GM10248 (cell line): ENCODE data around the gene THUMPD2.

ENCODE experiments used
- CTCF ChIA-PET: fragments of 300-600 bp; sonication (Branson Sonifier 250); formaldehyde crosslinking; extraction: SDS; loops from one replicate; lab custom pipeline; 2021; ENCODE audit warnings: antibody characterized with exemption; lab: Yijun Ruan, JAX
- POLR2A ChIA-PET: fragments of 350-650 bp; sonication (Branson Sonifier 250); formaldehyde crosslinking; extraction: SDS; loops from one replicate; lab custom pipeline; 2020; ENCODE audit warnings: antibody characterized with exemption; lab: Yijun Ruan, JAX
- DNase-seq: peaks from one replicate; pipeline ENCODE4 v3.0.0; 2012; ENCODE audit errors: extremely low spot score
- TF ChIP-seq, protein P1 (sequence below): IDR thresholded peaks from 2 replicates; pipeline ENCODE4 v1.5.1; 2012; ENCODE audit warnings: mild to moderate bottlenecking, low read depth; ENCODE audit errors: extremely low read depth, missing control alignments, control extremely low read depth

THUMPD2 gene

DNA sequence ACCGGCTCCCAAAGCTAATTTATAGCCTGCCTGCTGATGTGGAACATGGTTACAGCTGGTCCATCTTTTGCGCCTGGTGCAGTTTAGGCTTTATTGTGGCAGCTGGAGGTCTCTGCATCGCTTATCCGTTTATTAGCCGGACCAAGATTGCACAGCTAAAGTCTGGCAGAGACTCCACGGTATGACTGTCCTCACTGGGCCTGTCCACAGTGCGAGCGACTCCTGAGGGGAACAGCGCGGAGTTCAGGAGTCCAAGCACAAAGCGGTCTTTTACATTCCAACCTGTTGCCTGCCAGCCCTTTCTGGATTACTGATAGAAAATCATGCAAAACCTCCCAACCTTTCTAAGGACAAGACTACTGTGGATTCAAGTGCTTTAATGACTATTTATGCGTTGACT, 62.0 kb downstream of the THUMPD2 start:
- POLR2A ChIA-PET, result no interaction called here
- DNase-seq, result no peak
- TF ChIP-seq, protein P1, sequence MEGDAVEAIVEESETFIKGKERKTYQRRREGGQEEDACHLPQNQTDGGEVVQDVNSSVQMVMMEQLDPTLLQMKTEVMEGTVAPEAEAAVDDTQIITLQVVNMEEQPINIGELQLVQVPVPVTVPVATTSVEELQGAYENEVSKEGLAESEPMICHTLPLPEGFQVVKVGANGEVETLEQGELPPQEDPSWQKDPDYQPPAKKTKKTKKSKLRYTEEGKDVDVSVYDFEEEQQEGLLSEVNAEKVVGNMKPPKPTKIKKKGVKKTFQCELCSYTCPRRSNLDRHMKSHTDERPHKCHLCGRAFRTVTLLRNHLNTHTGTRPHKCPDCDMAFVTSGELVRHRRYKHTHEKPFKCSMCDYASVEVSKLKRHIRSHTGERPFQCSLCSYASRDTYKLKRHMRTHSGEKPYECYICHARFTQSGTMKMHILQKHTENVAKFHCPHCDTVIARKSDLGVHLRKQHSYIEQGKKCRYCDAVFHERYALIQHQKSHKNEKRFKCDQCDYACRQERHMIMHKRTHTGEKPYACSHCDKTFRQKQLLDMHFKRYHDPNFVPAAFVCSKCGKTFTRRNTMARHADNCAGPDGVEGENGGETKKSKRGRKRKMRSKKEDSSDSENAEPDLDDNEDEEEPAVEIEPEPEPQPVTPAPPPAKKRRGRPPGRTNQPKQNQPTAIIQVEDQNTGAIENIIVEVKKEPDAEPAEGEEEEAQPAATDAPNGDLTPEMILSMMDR, result no peak
- CTCF ChIA-PET, result interaction anchor here (9.8 kb wide), 1 partner anchor 13 kb away, joined by 75 read pairs; no protein-coding TSS in a partner anchor

DNA sequence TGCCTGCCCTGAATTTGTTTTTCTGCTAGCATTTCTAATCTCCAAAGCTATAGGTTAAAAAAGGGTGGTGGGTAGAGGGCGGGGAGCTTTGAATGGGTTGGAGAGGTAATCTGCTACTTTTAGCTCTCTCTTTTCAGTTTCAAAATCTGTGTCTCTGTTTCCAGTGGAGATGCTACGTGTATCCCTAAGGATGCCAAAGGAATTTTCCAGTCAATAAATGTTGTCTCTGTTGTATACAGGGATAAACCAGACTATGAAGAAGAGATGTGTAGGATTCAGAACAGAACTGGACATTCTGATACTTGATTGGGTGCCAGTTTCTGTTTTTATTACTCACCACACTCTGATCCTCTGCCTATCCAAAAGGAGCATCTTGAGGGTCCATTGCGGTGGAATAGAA, 63.2 kb downstream of the THUMPD2 start:
- DNase-seq, result no peak
- ChIA-PET POLR2A (no interaction called here), CTCF (interaction anchor here (1.0 to 9.8 kb wide), 2 partner anchors 14 to 19 kb away, joined by 3 to 75 read pairs; no protein-coding TSS in a partner anchor)
- TF ChIP-seq, protein P1, result no peak

DNA sequence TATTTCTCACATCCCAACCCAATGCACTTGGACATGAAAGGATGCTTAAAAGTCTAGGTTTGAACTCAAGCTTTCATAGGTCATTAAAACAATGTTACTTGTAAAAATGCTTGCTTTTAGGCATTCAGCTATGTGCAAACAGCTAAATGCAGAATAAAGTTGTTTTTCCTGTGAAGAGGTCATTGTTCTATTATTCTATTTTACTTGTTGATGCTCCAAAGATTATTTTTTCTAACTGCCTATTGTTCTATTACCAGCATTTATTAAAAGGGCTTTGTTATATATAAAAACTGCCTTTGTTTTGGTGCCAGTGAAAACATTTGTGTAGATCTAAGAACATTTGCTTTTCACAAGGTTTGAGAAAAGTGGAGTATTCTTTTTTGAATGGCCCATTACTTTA, 64.0 kb downstream of the THUMPD2 start:
- ChIA-PET POLR2A (no interaction called here), CTCF (interaction anchor here (1.0 to 9.8 kb wide), 2 partner anchors 15 to 18 kb away, joined by 3 to 75 read pairs; no protein-coding TSS in a partner anchor)
- DNase-seq, result no peak
- TF ChIP-seq, protein P1, result no peak

DNA sequence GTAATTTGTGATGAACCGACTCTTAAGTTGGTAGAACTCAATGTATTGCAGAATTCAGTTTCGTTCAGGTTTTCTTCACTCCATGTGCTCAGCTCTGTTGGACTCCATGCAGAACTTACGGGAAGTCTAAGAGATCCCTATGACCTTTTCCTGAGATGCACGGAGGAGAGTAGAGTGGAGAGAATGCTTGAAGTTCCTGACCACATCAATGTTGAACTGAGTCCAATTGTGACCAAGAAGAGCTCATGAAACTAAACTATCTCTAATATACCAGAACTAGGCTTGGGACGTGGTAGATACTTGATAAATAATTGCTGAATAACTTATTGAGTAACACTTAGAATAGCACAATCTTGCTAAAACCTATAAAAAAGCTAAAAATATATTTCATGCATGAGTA, 66.1 kb downstream of the THUMPD2 start:
- ChIA-PET CTCF (interaction anchor here (1.5 to 9.8 kb wide), 2 partner anchors 10 to 17 kb away, joined by 4 to 75 read pairs; no protein-coding TSS in a partner anchor), POLR2A (no interaction called here)
- DNase-seq, result no peak
- TF ChIP-seq, protein P1, result no peak

DNA sequence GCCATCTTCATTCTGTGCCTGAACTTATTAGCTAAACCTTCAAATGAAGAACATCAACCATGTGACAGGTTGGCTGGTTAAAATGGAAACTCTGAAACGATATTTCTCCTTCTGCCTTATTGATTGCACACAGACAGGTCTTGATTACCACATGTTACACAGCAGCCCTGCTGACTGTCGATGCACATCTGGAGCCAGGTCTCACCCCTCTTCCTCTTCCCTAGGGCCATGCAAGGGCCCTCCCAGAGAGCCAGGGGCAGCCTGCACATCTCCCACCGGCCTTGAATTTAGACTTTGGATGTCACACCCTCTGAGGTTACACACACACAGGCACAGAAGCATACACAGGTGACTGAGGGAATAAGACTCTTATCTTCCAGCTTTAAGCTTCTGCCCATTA, 68.3 kb downstream of the THUMPD2 start:
- TF ChIP-seq, protein P1, result no peak
- POLR2A ChIA-PET, result no interaction called here
- DNase-seq, result no peak
- CTCF ChIA-PET, result interaction anchor here (1.2 kb wide), 1 partner anchor 18 kb away, joined by 3 read pairs; no protein-coding TSS in a partner anchor

DNA sequence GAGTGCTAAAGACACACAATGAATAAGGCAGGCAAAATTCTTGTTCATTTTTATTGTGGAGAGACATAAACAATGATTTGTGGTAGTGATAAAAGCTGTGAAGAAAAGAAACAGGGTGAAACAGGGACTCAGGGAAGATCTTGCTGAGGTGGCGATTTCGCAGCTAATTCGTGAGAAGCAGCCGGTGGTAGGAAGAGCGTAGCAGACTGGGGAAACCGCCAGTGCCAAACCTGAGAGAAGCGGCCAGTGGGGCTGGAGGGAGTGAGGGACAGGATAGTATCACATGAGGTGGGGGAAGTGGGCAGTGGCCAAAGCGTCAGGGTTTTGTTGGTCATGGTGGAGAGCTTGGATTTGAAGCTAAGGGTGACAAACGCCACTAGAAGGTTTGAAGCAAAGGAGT, 71.1 kb downstream of the THUMPD2 start:
- DNase-seq, result no peak
- TF ChIP-seq, protein P1, result no peak
- CTCF ChIA-PET, result interaction anchor here (3.8 kb wide), 1 partner anchor 11 kb away, joined by 14 read pairs; no protein-coding TSS in a partner anchor
- POLR2A ChIA-PET, result no interaction called here

DNA sequence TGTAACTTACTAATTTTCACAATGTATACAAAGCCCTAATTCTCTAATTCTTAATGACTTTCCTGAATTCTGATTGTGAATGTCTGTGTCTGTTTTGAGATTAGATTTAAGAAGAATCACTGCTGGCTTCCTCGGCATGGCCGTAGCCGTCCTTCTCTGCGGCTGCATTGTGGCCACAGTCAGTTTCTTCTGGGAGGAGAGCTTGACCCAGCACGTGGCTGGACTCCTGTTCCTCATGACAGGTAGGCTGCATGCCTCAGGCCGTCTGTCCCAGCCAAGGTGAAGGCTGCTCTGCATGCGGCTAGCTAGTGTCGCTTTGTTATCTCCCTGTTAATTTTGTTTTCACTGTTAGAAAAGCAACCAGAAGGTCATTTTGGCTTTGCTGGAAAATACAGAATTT, 72.1 kb downstream of the THUMPD2 start:
- DNase-seq, result no peak
- TF ChIP-seq, protein P1, result no peak
- CTCF ChIA-PET, result interaction anchor here (3.8 kb wide), 1 partner anchor 10 kb away, joined by 14 read pairs; no protein-coding TSS in a partner anchor
- POLR2A ChIA-PET, result no interaction called here
